ENCODE data around the gene ZNF575. TPM values are rescaled to one million over a fixed set of nuclear protein-coding genes. Genes with fewer than 3 reads are reported as not detected.

Gene ZNF575
- total and polyA plus RNA-seq, 10 of the 15 experiments (the other 5 are each of a cell fraction or from before 2014, with no cell fraction given), result 0.18 to 2.8 (median 0.75) TPM

- Histone ChIP-seq H3K9me3 (replicated peaks; ENCODE audit: control insufficient read depth, insufficient read depth, low read length) (no peaks in the 10 kb centered on the region; the same call in 2 of the 3 replicates), H2AFZ (ENCODE audit: control insufficient read depth, low read depth, low read length) (no peak overlapping the region), H3K9ac (ENCODE audit: control insufficient read depth, insufficient read depth, low read length) (no peak overlapping the region), H3K27ac (ENCODE audit: control insufficient read depth, insufficient read depth) (no peak overlapping the region), H3K79me2 (ENCODE audit: control insufficient read depth, insufficient read depth, low read length) (no peaks in the 10 kb centered on the region), H3K36me3 (ENCODE audit: control insufficient read depth in 2 of 2, insufficient read depth in 2 of 2, low read length in 1 of 2) (no peaks in the 10 kb centered on the region; a peak in 2 of 4 replicates), H3K4me1 (ENCODE audit: control insufficient read depth, insufficient read depth, low read length) (peaks cover 8% of the 10 kb centered on the region; the same call in 1 of the 2 replicates), H3K27me3 (replicated peaks in 1 of 2; ENCODE audit: control insufficient read depth in 2 of 2, insufficient read depth in 2 of 2, low read length in 1 of 2) (no peaks in the 10 kb centered on the region), H3K4me3 (no peak overlapping the region), H3K4me2 (ENCODE audit: control insufficient read depth, insufficient read depth) (no peak overlapping the region), H4K20me1 (ENCODE audit: control insufficient read depth, insufficient read depth) (no peaks in the 10 kb centered on the region)
- ChIA-PET SMC1A (ENCODE audit: uncharacterized antibody, unreplicated experiment) (interaction anchor here (0.9 to 2.2 kb wide), 5 partner anchors 9 to 60 kb away, joined by 3 to 7 read pairs (median 5); partner anchors contain the start of gene XRCC1), POLR2A (interaction anchor here (0.5 to 2.8 kb wide), 3 partner anchors 8 to 133 kb away, joined by 3 to 6 read pairs (median 4); partner anchors contain the start of gene ETHE1), RAD21 (ENCODE audit: unreplicated experiment) (interaction anchor here (0.6 to 2.4 kb wide), 5 partner anchors 10 to 142 kb away, joined by 3 to 18 read pairs (median 3); partner anchors contain the start of genes IRGQ and ZNF576), CTCF (interaction anchor here (1.5 to 4.9 kb wide), 6 partner anchors 10 to 88 kb away, joined by 4 to 36 read pairs (median 12); partner anchors contain the start of gene IRGQ)
- FAIRE-seq, result no peak
- no peak for TF ChIP-seq BCL11A (IDR thresholded peaks at IDR 0.05; ENCODE audit: low read depth, low read length)
- TF ChIP-seq CUX1 (IDR thresholded peaks at IDR 0.05; ENCODE audit: insufficient replicate concordance, low read depth, low read length), result no peak
- peak in 2 of 3 experiments; percentile 22 to 35; a peak in 2 of 6 replicates for TF ChIP-seq CTCF (IDR thresholded peaks at IDR 0.05 in 2 of 3, conservative IDR thresholded peaks at IDR 0.05 in 1 of 3; ENCODE audit: control insufficient read depth in 2 of 3, extremely low read depth in 1 of 3, insufficient read depth in 1 of 3, low read depth in 3 of 3, low read length in 3 of 3)
- no peak for TF ChIP-seq PML (IDR thresholded peaks at IDR 0.05; ENCODE audit: low read length)
- TF ChIP-seq MAX (IDR thresholded peaks at IDR 0.05; ENCODE audit: low read depth, low read length), result no peak
- peak; percentile 42; the same call in 1 of the 2 replicates for TF ChIP-seq POLR2A (IDR thresholded peaks at IDR 0.05; ENCODE audit: low read depth, low read length)
- TF ChIP-seq IRF4 (IDR thresholded peaks at IDR 0.05; ENCODE audit: low read depth, low read length), result no peak
- TF ChIP-seq USF2 (IDR thresholded peaks at IDR 0.05; ENCODE audit: borderline replicate concordance, low read depth, low read length), result no peak
- no peak for TF ChIP-seq ZNF217 (IDR thresholded peaks at IDR 0.05)
- TF ChIP-seq RAD21 (IDR thresholded peaks at IDR 0.05; ENCODE audit: insufficient read depth, low read depth, low read length), result no peak
- no peak for DNase-seq (ENCODE audit: low read depth, low spot score)
- no TSS peak for BruUV-seq (replicated peaks)
- in situ Hi-C loops (cut with MboI), result no loop called here
- 96% methylated on average over 50 of the region's 62 CpGs for WGBS (ENCODE audit: insufficient coverage, insufficient replicate concordance, low lambda C conversion rate, missing lambda C conversion rate)
- ATAC-seq, result no peak
- intact Hi-C loops (cut with micrococcal nuclease; ENCODE audit: unreplicated experiment), result no loop called here
These were observed 2.1 kb downstream of the ZNF575 start for GRCh38 chr19:43534816-43535761.

Data from GM12878 (cell line).